ENCODE measurements around the gene ZPBP2.

ZPBP2 gene

DNA sequence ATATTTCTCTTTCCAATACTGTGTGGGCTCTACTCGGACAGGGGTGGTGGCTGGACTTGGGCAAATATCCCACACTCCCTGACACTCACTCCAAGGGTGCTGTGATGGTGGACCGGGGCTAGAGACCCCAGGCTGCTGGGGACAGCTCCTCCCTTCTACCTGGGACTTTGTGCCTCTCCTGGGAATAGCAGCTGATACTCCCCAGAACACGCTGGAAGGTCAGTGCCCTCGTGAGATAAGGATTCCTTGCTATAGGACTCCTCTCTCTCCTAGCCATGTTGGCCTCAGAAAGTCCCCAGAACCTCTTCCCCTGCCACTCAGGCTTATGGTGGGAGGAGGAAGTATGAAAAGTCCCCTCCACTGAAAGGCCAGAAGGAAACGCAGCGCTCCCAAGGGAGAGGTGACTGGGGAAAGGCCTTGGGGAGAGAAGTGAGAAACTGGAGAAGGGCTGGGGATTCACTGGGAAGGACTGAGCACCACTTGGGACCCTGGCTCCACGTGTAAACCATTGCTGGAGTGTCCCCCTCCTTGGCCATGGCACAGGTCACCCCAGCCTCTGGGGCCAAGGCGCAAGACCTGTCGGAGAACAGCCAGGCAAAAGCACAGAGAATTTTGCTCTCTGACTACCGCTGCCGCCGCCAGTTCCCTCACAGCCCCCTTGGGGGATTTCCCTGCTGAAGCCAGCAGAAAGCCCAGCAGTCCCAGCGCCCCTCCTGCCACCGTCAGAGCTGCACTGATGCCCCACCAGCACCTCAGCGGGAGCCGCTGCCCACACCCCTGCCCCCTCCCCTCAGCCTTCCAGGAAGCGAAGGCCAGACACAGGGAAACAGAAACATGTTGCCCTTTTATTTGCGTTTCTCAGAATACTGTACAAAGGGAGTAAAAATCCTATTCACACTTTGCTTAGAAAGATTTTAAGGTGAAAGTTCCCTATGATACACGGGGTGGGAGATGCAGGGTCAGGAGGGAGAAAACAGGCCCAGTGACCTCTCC is 52.5 kb downstream of the ZPBP2 start:
- no CpG with 5 or more reads among the region's 19 CpGs for WGBS (ENCODE audit: extremely low coverage, insufficient coverage, low lambda C conversion rate)
- Histone ChIP-seq H3K27me3 (ENCODE audit: insufficient read depth, low read length, poor library complexity) (no peaks in the 10 kb centered on the region), H3K27ac (ENCODE audit: low read depth, low read length) (no peak overlapping the region), H2AK5ac (ENCODE audit: low read length) (no peak overlapping the region), H3K79me2 (ENCODE audit: control insufficient read depth, insufficient read depth, low read length) (peaks cover 3% of the 10 kb centered on the region), H3K36me3 (ENCODE audit: control insufficient read depth, insufficient read depth, low read length) (peaks cover 2% of the 10 kb centered on the region), H3K9ac (ENCODE audit: low read length) (no peak overlapping the region), H4K5ac (ENCODE audit: low read length) (no peak overlapping the region), H3K4ac (ENCODE audit: low read depth, low read length) (no peak overlapping the region), H2BK5ac (ENCODE audit: low read length) (no peak overlapping the region), H4K8ac (ENCODE audit: low read depth, low read length) (no peak overlapping the region), H3K4me3 (ENCODE audit: low read length) (no peak overlapping the region), H3K4me2 (ENCODE audit: low read length) (no peak overlapping the region), H3K79me1 (ENCODE audit: low read length) (peaks cover 11% of the 10 kb centered on the region), H3K56ac (ENCODE audit: low read length) (no peak overlapping the region), H2BK15ac (replicated peaks; ENCODE audit: low read depth) (no peak overlapping the region), H3K4me1 (ENCODE audit: control insufficient read depth, low read depth, low read length) (peaks cover 6% of the 10 kb centered on the region), H3K18ac (ENCODE audit: low read length) (no peak overlapping the region), H2BK120ac (ENCODE audit: low read depth, low read length) (no peak overlapping the region), H3K23ac (ENCODE audit: low read length) (no peak overlapping the region)
- no peak for DNase-seq

DNA sequence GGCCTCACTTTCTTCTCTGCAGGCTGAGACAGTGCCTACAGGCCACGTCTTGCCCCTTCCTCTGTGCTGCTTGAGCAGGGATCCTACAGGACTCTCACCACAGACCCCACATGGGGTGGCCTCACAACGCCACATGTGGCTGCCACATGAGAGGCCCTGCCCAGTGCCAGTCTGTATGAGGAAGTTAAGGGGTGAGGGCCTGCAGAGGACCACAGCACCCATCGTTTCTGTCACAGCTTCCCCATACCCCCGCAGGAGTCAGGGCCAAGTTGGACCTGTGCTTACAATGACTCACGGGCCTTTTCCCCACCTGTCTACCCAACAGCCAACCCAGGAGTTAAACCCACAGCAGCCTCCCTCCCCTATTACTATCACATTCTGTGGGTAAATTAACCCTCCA is 53.3 kb downstream of the ZPBP2 start:
- Histone ChIP-seq H3K56ac (ENCODE audit: low read length) (no peak overlapping the region), H3K4ac (ENCODE audit: low read depth, low read length) (no peak overlapping the region), H2BK120ac (ENCODE audit: low read depth, low read length) (no peak overlapping the region), H2AK5ac (ENCODE audit: low read length) (no peak overlapping the region), H2BK5ac (ENCODE audit: low read length) (no peak overlapping the region), H3K36me3 (ENCODE audit: control insufficient read depth, insufficient read depth, low read length) (peaks cover 2% of the 10 kb centered on the region), H3K23ac (ENCODE audit: low read length) (no peak overlapping the region), H3K4me3 (ENCODE audit: low read length) (no peak overlapping the region), H3K27me3 (ENCODE audit: insufficient read depth, low read length, poor library complexity) (no peaks in the 10 kb centered on the region), H3K27ac (ENCODE audit: low read depth, low read length) (no peak overlapping the region), H3K79me1 (ENCODE audit: low read length) (peaks cover 11% of the 10 kb centered on the region), H2BK15ac (replicated peaks; ENCODE audit: low read depth) (no peak overlapping the region), H4K5ac (ENCODE audit: low read length) (no peak overlapping the region), H3K79me2 (ENCODE audit: control insufficient read depth, insufficient read depth, low read length) (peaks cover 9% of the 10 kb centered on the region), H3K4me2 (ENCODE audit: low read length) (no peak overlapping the region), H4K8ac (ENCODE audit: low read depth, low read length) (no peak overlapping the region), H3K9ac (ENCODE audit: low read length) (no peak overlapping the region), H3K18ac (ENCODE audit: low read length) (no peak overlapping the region), H3K4me1 (ENCODE audit: control insufficient read depth, low read depth, low read length) (peaks cover 6% of the 10 kb centered on the region)
- no peak for DNase-seq
- no CpG with 5 or more reads among the region's 5 CpGs for whole genome bisulfite sequencing (ENCODE audit: extremely low coverage, insufficient coverage, low lambda C conversion rate)

DNA sequence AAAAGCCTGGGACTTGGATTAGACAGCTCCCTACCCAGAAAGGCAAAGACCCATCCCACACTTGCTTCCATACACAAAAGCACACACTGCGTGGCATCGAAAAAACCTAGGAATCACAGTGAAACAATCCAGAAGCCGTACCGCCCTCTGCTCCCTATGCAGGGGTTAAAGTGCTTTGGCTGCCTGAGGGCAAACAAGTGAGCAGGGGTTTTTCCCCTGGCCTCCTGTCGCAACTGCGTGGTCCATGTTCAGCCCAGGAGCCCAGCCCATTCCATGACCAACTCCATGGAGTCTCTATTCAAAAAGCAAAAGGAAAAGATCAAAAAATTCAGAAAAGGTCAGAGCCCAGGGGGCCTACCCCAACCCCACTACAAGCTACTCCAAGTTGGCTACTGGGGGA is 54.0 kb downstream of the ZPBP2 start:
- no peak overlapping the region for H3K27ac ChIP-seq (ENCODE audit: low read depth, low read length)
- no peak overlapping the region for H4K5ac ChIP-seq (ENCODE audit: low read length)
- no peak overlapping the region for H3K9ac ChIP-seq (ENCODE audit: low read length)
- no CpG with 5 or more reads among the region's 6 CpGs for WGBS (ENCODE audit: extremely low coverage, insufficient coverage, low lambda C conversion rate)
- no peak overlapping the region for H3K56ac ChIP-seq (ENCODE audit: low read length)
- no peaks in the 10 kb centered on the region for H3K27me3 ChIP-seq (ENCODE audit: insufficient read depth, low read length, poor library complexity)
- H3K4me1 ChIP-seq (ENCODE audit: control insufficient read depth, low read depth, low read length) = peaks cover 6% of the 10 kb centered on the region
- no peak for DNase-seq
- no peak overlapping the region for H2BK5ac ChIP-seq (ENCODE audit: low read length)
- no peak overlapping the region for H3K4me3 ChIP-seq (ENCODE audit: low read length)
- H3K18ac ChIP-seq (ENCODE audit: low read length) = no peak overlapping the region
- no peak overlapping the region for H2BK15ac ChIP-seq (replicated peaks; ENCODE audit: low read depth)
- peaks cover 11% of the 10 kb centered on the region for H3K79me1 ChIP-seq (ENCODE audit: low read length)
- H4K8ac ChIP-seq (ENCODE audit: low read depth, low read length) = no peak overlapping the region
- H3K4ac ChIP-seq (ENCODE audit: low read depth, low read length) = no peak overlapping the region
- peaks cover 2% of the 10 kb centered on the region for H3K36me3 ChIP-seq (ENCODE audit: control insufficient read depth, insufficient read depth, low read length)
- no peak overlapping the region for H3K4me2 ChIP-seq (ENCODE audit: low read length)
- no peak overlapping the region for H3K23ac ChIP-seq (ENCODE audit: low read length)
- no peak overlapping the region for H2BK120ac ChIP-seq (ENCODE audit: low read depth, low read length)
- H3K79me2 ChIP-seq (ENCODE audit: control insufficient read depth, insufficient read depth, low read length) = peaks cover 9% of the 10 kb centered on the region
- H2AK5ac ChIP-seq (ENCODE audit: low read length) = no peak overlapping the region

DNA sequence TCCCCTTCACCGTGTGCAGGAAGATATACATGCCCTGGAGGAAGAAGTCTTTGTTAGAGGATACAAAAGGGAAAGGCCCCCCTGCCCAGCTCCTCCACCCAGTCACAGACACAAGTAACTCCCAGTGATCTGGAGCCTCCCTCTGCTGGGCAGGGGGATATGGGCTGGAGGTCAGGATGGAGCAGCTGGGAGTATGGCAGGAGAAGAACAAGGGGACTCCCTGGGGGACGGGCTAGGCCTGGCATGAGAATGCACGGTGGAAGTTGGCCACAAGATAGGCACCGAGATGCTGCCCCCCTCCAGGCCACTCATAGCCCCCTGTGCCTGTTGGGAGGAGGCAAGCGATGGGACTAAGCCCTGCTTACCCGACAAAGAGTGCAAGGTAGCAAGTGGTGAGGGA is 55.2 kb downstream of the ZPBP2 start:
- no peak overlapping the region for H3K18ac ChIP-seq (ENCODE audit: low read length)
- peaks cover 11% of the 10 kb centered on the region for H3K79me1 ChIP-seq (ENCODE audit: low read length)
- no peak overlapping the region for H2BK120ac ChIP-seq (ENCODE audit: low read depth, low read length)
- H3K4me1 ChIP-seq (ENCODE audit: control insufficient read depth, low read depth, low read length) = peaks cover 8% of the 10 kb centered on the region
- no peak overlapping the region for H4K5ac ChIP-seq (ENCODE audit: low read length)
- no peak for DNase-seq
- H4K8ac ChIP-seq (ENCODE audit: low read depth, low read length) = no peak overlapping the region
- no peak overlapping the region for H3K23ac ChIP-seq (ENCODE audit: low read length)
- H3K4ac ChIP-seq (ENCODE audit: low read depth, low read length) = no peak overlapping the region
- H2BK5ac ChIP-seq (ENCODE audit: low read length) = no peak overlapping the region
- H3K79me2 ChIP-seq (ENCODE audit: control insufficient read depth, insufficient read depth, low read length) = peaks cover 9% of the 10 kb centered on the region
- H3K4me2 ChIP-seq (ENCODE audit: low read length) = no peak overlapping the region
- no peak overlapping the region for H3K27ac ChIP-seq (ENCODE audit: low read depth, low read length)
- H3K9ac ChIP-seq (ENCODE audit: low read length) = no peak overlapping the region
- no peak overlapping the region for H2AK5ac ChIP-seq (ENCODE audit: low read length)
- H3K4me3 ChIP-seq (ENCODE audit: low read length) = no peak overlapping the region
- peaks cover 2% of the 10 kb centered on the region for H3K36me3 ChIP-seq (ENCODE audit: control insufficient read depth, insufficient read depth, low read length)
- no peaks in the 10 kb centered on the region for H3K27me3 ChIP-seq (ENCODE audit: insufficient read depth, low read length, poor library complexity)
- no CpG with 5 or more reads among the region's 6 CpGs for WGBS (ENCODE audit: extremely low coverage, insufficient coverage, low lambda C conversion rate)
- H3K56ac ChIP-seq (ENCODE audit: low read length) = no peak overlapping the region
- no peak overlapping the region for H2BK15ac ChIP-seq (replicated peaks; ENCODE audit: low read depth)

DNA sequence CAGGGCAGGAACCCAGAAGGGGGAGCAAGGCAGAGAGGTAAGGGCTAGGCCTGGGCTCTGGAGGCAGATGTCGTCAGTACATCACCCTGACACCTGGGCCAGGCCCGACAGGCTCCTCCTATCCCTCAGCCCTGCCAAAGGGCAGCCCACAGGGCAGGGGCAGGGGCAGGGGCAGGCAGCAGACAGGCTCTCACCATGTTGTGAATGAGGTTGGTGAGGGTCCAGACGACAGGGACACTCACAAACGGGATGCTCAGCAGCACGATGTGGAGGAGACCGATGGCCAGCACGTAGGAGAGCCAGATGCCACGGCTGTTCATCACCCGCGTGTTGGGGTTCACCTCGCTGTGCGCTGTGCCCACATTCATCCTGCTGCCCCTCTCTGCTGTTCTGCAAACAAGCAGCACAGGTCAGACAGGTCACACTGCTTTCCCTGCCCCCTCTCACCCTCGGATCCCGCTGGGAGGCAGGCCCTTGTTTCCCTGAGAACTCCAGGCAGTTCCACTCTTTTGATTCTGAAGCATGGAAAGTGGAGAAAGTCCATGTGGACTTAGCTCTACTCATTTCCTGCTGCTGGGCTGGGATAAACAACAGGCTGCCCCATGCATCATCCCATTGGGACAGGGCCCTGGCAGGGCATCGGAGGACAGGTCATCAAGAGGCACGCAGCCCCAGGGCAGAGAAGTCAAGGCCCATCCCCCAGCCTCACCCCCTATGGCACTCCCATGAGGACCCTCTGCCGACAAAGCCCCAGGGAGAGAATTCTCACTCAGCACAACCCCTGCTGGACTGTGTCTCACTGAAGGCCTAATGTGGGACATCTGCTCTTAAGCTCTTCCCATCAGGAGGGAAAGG is 56.1 kb downstream of the ZPBP2 start:
- Histone ChIP-seq H4K5ac (ENCODE audit: low read length) (no peak overlapping the region), H2BK5ac (ENCODE audit: low read length) (no peak overlapping the region), H2BK15ac (replicated peaks; ENCODE audit: low read depth) (no peak overlapping the region), H3K9ac (ENCODE audit: low read length) (peak overlapping the region; percentile 13), H3K18ac (ENCODE audit: low read length) (no peak overlapping the region), H3K27me3 (ENCODE audit: insufficient read depth, low read length, poor library complexity) (no peaks in the 10 kb centered on the region), H3K79me1 (ENCODE audit: low read length) (peaks cover 11% of the 10 kb centered on the region), H2AK5ac (ENCODE audit: low read length) (no peak overlapping the region), H3K56ac (ENCODE audit: low read length) (peak overlapping the region; percentile 30), H2BK120ac (ENCODE audit: low read depth, low read length) (no peak overlapping the region), H3K36me3 (ENCODE audit: control insufficient read depth, insufficient read depth, low read length) (peaks cover 2% of the 10 kb centered on the region), H3K79me2 (ENCODE audit: control insufficient read depth, insufficient read depth, low read length) (peaks cover 9% of the 10 kb centered on the region), H3K4me1 (ENCODE audit: control insufficient read depth, low read depth, low read length) (peaks cover 9% of the 10 kb centered on the region), H3K27ac (ENCODE audit: low read depth, low read length) (no peak overlapping the region), H3K4me3 (ENCODE audit: low read length) (no peak overlapping the region), H4K8ac (ENCODE audit: low read depth, low read length) (no peak overlapping the region), H3K23ac (ENCODE audit: low read length) (no peak overlapping the region), H3K4me2 (ENCODE audit: low read length) (no peak overlapping the region), H3K4ac (ENCODE audit: low read depth, low read length) (no peak overlapping the region)
- peak; percentile 66 for DNase-seq
- WGBS (ENCODE audit: extremely low coverage, insufficient coverage, low lambda C conversion rate) = no CpG with 5 or more reads among the region's 17 CpGs
